ENCODE results near the gene SEMA7A.
A peak's percentile ranks its signal among the peaks of the same experiment; 100 is the strongest.

SEMA7A gene

GRCh38 chr15:74430510-74430951, 3.2 kb downstream of the SEMA7A start:
- no peak for DNase-seq (ENCODE audit: low read depth)

- no peak for DNase-seq (ENCODE audit: low read depth)
Observed at GRCh38 chr15:74429781-74430400, 3.9 kb downstream of the SEMA7A start.

GRCh38 chr15:74428970-74429780, 4.6 kb downstream of the SEMA7A start:
- DNase-seq (ENCODE audit: low read depth), result no peak

- DNase-seq (ENCODE audit: low read depth), result no peak
Observed at GRCh38 chr15:74428442-74428787, 5.3 kb downstream of the SEMA7A start.

- no peak for DNase-seq (ENCODE audit: low read depth)
Observed at GRCh38 chr15:74427607-74428441, 5.9 kb downstream of the SEMA7A start.

- DNase-seq (ENCODE audit: low read depth), result no peak
Observed at GRCh38 chr15:74426404-74427281, 7.1 kb downstream of the SEMA7A start.

GRCh38 chr15:74425630-74426029, 8.1 kb downstream of the SEMA7A start:
- no peak for DNase-seq (ENCODE audit: low read depth)

GRCh38 chr15:74424901-74425528, 8.7 kb downstream of the SEMA7A start:
- DNase-seq (ENCODE audit: low read depth), result no peak

GRCh38 chr15:74423431-74424257, 10.1 kb downstream of the SEMA7A start:
- no peak for DNase-seq (ENCODE audit: low read depth)

- DNase-seq (ENCODE audit: low read depth), result peak; percentile 99
Observed at GRCh38 chr15:74422652-74423430, 10.9 kb downstream of the SEMA7A start.

- no peak for DNase-seq (ENCODE audit: low read depth)
Observed at GRCh38 chr15:74422265-74422651, 11.5 kb downstream of the SEMA7A start.

- no peak for DNase-seq (ENCODE audit: low read depth)
Observed at GRCh38 chr15:74421302-74422245, 12.2 kb downstream of the SEMA7A start.

GRCh38 chr15:74420193-74420905, 13.4 kb downstream of the SEMA7A start:
- peak; percentile 81 for DNase-seq (ENCODE audit: low read depth)

GRCh38 chr15:74419432-74419831, 14.3 kb downstream of the SEMA7A start:
- no peak for DNase-seq (ENCODE audit: low read depth)

- no peak for DNase-seq (ENCODE audit: low read depth)
Observed at GRCh38 chr15:74418575-74419338, 15.0 kb downstream of the SEMA7A start.

GRCh38 chr15:74417670-74418069, 16.1 kb downstream of the SEMA7A start:
- no peak for DNase-seq (ENCODE audit: low read depth)

GRCh38 chr15:74417225-74417624, 16.5 kb downstream of the SEMA7A start:
- no peak for DNase-seq (ENCODE audit: low read depth)

Measured in HS-27A (cell line).